Measurements from ENCODE around the gene PRKG1.
"Not testable (repeated sequence)": the region's sequence is repeated elsewhere in the genome, so short reads cannot be mapped to it uniquely, and the experiment has no call there.

DNA sequence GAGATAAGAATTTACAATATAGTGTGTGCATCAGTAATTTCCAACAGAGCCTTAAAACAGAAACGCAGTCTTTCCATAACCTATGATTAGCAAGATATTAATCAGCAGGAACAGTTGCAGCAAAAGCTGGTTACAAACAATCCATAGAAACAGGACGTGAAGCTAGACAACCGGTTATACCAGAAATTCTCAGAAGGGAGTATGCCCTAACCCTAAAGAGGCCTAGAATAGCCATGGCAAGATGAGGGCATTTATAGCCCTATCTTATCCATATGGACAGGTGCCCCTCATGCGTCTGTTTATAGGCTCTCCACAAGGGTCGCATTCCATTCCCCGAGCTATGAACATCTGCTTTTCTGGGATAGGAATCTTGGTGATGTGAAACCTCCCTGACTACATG is 506.9 kb downstream of the PRKG1 start:
- not testable (repeated sequence) for TF ChIP-seq TAF1 (IDR thresholded peaks at IDR 0.05; ENCODE audit: borderline replicate concordance, low read depth, low read length); POLR2A (IDR thresholded peaks at IDR 0.05; ENCODE audit: low read depth, low read length)
